HG02642 (cell line): Measurements from ENCODE around the gene AQP5.

Experiments used
- ATAC-seq: cut with Tn5 transposase; IDR thresholded peaks from one replicate; pipeline ENCODE4 v1.9.1; 2021; ENCODE audit warnings: mild to moderate bottlenecking; ENCODE audit not compliant: unreplicated experiment, poor library complexity

Gene AQP5

GRCh38 chr12:50006754-50007442 is 45.2 kb downstream of the AQP5 start:
- no peak for ATAC-seq

GRCh38 chr12:50013361-50014147 is 51.9 kb downstream of the AQP5 start:
- ATAC-seq = no peak

GRCh38 chr12:50014342-50014741 is 52.7 kb downstream of the AQP5 start:
- no peak for ATAC-seq
